Measurements from ENCODE around the gene SEL1L3.
A peak's percentile ranks its signal among the peaks of the same experiment; 100 is the strongest.
"Not testable (repeated sequence)": the region's sequence is repeated elsewhere in the genome, so short reads cannot be mapped to it uniquely, and the experiment has no call there.

SEL1L3 gene

GRCh38 chr4:25879091-25879584, 16.4 kb upstream of the SEL1L3 start:
- DNase-seq, result no peak

- no peak for DNase-seq
Observed at GRCh38 chr4:25878676-25879075, 15.9 kb upstream of the SEL1L3 start.

GRCh38 chr4:25875281-25875745, 12.5 kb upstream of the SEL1L3 start:
- no peak for DNase-seq

GRCh38 chr4:25874655-25875054, 11.9 kb upstream of the SEL1L3 start:
- no peak for DNase-seq

- DNase-seq, result no peak
Observed at GRCh38 chr4:25873632-25874129, 10.9 kb upstream of the SEL1L3 start.

- DNase-seq, result no peak
Observed at GRCh38 chr4:25872851-25873631, 10.3 kb upstream of the SEL1L3 start.

GRCh38 chr4:25870081-25870480, 7.3 kb upstream of the SEL1L3 start:
- DNase-seq, result no peak

GRCh38 chr4:25867781-25868294, 5.0 kb upstream of the SEL1L3 start:
- DNase-seq, result no peak

GRCh38 chr4:25866401-25866800, 3.6 kb upstream of the SEL1L3 start:
- DNase-seq, result not testable (repeated sequence)

- no peak for DNase-seq
Observed at GRCh38 chr4:25865586-25865985, 2.8 kb upstream of the SEL1L3 start.

- no peak for DNase-seq
Observed at GRCh38 chr4:25863831-25864418, 1.1 kb upstream of the SEL1L3 start.

- DNase-seq, result no peak
Observed at GRCh38 chr4:25863347-25863784, 578 bp upstream of the SEL1L3 start.

- peak in 5 of 6 experiments; percentile 15 to 43 (median 36) for DNase-seq
Observed at GRCh38 chr4:25861951-25862410, 807 bp downstream of the SEL1L3 start.

- DNase-seq, result peak in 1 of 6 experiments; percentile 36
Observed at GRCh38 chr4:25861280-25861950, 1.4 kb downstream of the SEL1L3 start.

GRCh38 chr4:25860586-25861279, 2.1 kb downstream of the SEL1L3 start:
- DNase-seq, result no peak

GRCh38 chr4:25859429-25860148, 3.2 kb downstream of the SEL1L3 start:
- peak in 4 of 6 experiments; percentile 3 to 50 (median 48) for DNase-seq

GRCh38 chr4:25857851-25858400, 4.9 kb downstream of the SEL1L3 start:
- DNase-seq, result no peak

- DNase-seq, result no peak
Observed at GRCh38 chr4:25857403-25857802, 5.4 kb downstream of the SEL1L3 start.

GRCh38 chr4:25856756-25857155, 6.0 kb downstream of the SEL1L3 start:
- DNase-seq, result no peak

- no peak for DNase-seq
Observed at GRCh38 chr4:25852103-25852502, 10.7 kb downstream of the SEL1L3 start.

GRCh38 chr4:25847329-25847728, 15.5 kb downstream of the SEL1L3 start:
- no peak for DNase-seq

Measured in stimulated activated naive CD4-positive, alpha-beta T cell (primary cell).